ENCODE measurements around the gene DLST.

Gene DLST

DNA sequence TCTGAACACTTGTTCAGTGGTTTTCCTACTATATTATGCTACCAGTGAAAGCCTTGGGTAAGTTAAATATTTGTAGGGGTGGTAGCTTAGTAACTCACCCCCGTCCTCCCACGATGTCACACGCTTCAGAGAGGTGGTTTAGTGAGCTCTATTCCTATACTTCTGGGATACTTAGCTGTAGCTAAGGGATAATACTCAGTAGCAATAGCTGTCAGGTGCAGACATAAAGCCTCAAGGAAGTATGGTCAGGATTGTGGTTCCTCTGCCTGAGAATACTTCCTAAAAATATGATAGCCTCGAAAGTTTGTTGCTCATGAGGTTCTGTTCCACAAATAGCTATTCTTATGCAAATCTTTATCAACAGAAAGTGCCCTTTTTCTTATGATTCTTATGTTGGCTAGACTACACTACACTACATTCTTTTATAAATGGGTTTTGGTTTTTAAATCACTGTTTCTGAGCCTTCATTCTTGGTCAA, 11.9 kb downstream of the DLST start:
- no peak for DNase-seq (ENCODE audit: low read depth in 2 of 2, low spot score in 1 of 2)

DNA sequence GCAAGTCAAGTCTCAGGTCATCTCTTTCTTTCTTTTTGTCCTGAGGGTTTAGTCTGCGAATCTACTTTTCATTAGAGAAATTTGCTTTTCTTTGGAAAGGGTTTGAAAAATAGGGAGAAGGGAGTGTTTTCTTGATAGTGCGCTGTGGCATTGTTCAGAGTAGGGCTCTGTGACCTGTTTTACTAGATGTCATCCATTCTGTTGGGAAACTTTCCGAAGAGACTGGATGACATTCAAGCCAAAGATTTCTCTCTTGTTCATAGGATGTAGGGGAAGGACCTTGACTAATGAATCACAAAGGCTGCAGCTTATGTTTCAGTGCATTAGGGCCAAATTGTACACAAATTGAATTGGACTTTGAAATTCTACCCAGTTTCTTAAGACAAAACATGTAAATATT, 14.7 kb downstream of the DLST start:
- no peak for DNase-seq (ENCODE audit: low read depth in 2 of 2, low spot score in 1 of 2)

DNA sequence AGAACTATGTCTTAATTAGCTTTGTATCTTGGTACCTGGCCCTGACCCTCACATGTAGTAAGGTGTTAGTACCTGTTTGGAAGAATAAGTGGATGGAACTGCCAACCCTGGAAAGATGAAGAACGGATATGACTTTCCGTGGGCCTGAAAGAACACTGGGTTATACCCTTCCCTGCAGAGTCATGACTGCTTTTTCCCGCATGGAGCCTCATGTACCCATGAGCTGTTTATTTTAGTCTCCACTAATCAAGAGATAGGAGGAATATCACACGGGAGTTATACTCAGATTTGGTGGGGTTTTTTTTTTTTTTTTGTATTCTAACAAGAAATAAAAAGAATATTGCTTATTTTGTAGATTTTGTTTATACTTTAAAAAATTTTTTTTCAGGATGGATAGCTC, 15.9 kb downstream of the DLST start:
- no peak for DNase-seq (ENCODE audit: low read depth in 2 of 2, low spot score in 1 of 2)

- DNase-seq (ENCODE audit: low read depth in 2 of 2, low spot score in 1 of 2) = no peak
These were observed 16.4 kb downstream of the DLST start for GRCh38 chr14:74898083-74898482.

DNA sequence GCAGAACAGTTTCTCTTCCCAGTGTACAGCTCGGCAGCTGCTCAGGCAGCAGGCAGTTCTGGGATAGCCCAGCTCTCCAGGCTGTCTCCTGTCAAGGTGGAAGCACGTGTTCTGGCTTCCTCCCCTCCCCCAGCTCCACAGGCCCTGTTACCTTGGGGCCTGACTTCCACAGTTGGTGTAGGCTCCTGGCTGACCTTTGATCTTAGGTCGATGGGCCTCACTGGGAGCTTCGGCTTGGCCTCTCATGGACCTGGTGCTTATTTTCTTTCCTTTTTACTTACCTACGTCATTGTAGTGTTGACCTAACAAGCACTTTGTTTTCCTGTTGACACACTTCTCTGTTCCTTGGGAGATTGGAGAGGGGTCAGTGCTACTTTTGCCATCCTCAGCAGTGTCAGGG, 17.0 kb downstream of the DLST start:
- no peak for DNase-seq (ENCODE audit: low read depth in 2 of 2, low spot score in 1 of 2)

GRCh38 chr14:74902941-74903705, 21.4 kb downstream of the DLST start:
- no peak for DNase-seq (ENCODE audit: low read depth in 2 of 2, low spot score in 1 of 2)

DNA sequence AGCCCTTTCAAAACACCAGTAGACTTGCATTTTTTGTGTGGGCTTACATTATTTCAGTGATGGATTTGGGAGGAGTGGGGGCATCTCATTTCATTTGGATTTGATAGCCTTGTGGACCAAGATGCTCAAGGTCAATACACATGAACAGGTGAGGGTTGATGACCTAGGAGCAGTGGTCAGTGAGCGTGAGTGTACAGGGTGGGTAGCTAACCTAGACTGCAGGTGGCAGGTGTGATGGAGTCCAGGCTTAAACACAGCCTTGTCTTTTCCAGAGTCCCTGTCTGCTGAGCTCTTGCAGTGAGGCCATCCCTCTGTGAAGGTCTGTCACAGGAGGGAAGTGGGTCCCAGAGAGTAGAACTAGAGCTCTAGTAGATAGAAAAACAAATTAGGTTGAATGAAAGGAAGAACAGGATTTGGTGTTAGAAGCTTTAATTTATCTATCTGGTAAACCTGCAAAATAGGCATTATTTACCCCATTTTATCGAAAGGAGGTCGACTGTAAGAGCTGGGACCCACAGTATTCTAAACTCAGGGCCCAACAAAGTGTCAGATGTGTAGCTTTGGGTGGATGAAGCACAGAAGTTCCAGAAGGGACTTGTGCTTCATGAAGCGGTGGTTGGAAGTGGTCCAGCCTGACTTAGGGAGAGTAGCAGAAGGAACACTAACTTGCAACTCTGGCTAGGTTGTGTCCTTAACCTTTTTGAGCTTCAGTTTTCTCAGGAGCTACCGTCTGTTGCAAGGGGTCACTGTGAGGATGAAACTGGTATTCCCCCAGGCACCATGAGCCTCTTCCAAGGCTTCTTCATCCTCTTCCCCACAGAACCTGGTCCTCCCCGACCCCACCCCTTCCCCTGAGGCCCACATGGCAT, 23.2 kb downstream of the DLST start:
- no peak for DNase-seq (ENCODE audit: low read depth in 2 of 2, low spot score in 1 of 2)

DNA sequence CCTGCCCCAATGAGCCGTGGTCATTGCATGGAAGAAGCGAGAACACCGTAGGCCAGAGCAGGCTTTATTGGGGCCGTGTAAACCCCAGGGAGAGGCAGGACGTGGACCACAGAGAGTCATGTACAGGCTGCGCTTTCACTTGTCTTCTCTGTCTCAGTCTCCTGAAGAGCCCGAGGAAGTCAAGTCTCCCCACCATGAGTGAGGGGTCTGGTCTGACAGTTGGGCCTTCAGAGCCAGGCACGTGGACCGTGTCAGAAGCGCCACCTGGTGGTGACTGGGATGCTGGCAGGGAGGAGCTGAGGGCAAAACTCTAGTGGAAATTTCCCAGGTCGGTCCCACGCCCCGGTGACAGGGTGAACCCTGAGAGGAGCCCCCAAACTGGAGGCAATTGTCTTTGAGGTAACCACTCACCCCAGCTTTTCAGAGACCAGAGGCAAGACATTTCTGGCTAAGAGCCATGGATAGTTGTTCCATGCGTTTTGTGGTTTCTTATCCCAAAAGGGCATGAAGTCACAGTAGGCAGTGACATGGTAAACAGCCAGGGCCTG, 24.0 kb downstream of the DLST start:
- DNase-seq (ENCODE audit: low read depth in 2 of 2, low spot score in 1 of 2) = peak; percentile 46 to 72

- DNase-seq (ENCODE audit: low read depth in 2 of 2, low spot score in 1 of 2) = no peak
These were observed 25.3 kb downstream of the DLST start for GRCh38 chr14:74906925-74907521.

DNA sequence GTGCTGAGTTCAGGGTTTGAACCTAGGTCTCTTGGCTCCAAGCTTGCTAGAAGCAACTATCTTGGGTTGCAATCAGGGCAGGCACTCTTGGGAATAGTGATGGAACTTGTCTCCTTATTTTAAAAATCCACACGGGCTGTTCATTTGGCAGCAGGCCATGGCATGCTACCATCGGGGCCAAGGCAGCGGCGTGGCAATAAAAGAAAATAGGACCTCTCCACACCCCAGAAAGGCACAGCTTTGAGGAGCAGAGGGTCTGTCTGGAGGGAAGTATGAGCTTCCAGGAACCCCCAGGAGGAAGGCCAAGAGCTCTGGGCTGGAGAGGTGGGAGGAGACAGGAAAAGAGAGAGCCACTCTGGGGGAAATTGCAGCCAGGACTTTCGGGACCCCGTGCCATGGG, 26.0 kb downstream of the DLST start:
- no peak for DNase-seq (ENCODE audit: low read depth in 2 of 2, low spot score in 1 of 2)

- DNase-seq (ENCODE audit: low read depth in 2 of 2, low spot score in 1 of 2) = no peak
These were observed 27.2 kb downstream of the DLST start for GRCh38 chr14:74908861-74909341.

DNA sequence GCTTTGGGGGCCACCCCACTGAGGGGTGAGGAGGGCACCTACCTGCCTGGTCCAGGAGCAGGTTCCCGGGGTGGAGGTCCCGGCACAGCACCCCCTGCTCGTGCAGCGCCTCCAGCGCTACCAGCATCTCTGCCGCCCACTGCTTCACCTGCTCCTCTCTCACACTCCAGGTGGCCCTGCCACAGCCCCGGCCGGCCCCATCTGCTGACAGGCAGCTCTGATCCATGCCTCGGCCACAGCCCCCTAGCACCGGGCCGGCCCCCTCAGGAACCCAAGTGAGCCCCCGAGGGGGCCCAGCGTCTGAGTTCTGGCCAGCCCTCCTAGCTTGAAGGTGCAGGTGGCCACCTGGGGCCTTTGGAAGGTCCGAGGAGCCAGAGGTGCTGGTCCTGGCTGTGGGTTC, 27.8 kb downstream of the DLST start:
- DNase-seq (ENCODE audit: low read depth in 2 of 2, low spot score in 1 of 2) = no peak

DNA sequence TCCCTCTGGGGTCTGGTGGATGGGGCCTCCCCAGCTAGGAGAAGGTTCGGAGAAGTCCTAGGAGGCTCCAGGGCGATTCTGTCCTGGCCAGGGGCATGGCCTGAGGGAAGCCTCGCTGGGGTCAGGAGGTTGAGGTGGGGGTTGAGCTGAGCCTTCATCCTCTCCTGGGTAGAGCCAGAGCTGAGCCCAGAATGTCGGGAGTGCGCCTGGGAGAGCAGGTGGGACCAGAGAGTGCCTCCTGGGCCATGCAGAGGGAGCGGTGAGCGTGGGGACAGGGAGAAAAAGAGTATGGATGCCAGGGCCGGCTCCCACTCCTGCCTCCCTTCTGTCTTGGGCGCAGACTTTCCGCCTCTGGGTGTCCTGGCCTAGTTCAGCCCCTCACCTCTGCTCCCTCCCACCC, 28.2 kb downstream of the DLST start:
- no peak for DNase-seq (ENCODE audit: low read depth in 2 of 2, low spot score in 1 of 2)

- DNase-seq (ENCODE audit: low read depth in 2 of 2, low spot score in 1 of 2) = no peak
These were observed 28.8 kb downstream of the DLST start for GRCh38 chr14:74910556-74910955.

- DNase-seq (ENCODE audit: low read depth in 2 of 2, low spot score in 1 of 2) = no peak
These were observed 29.5 kb downstream of the DLST start for GRCh38 chr14:74911221-74911620.

DNA sequence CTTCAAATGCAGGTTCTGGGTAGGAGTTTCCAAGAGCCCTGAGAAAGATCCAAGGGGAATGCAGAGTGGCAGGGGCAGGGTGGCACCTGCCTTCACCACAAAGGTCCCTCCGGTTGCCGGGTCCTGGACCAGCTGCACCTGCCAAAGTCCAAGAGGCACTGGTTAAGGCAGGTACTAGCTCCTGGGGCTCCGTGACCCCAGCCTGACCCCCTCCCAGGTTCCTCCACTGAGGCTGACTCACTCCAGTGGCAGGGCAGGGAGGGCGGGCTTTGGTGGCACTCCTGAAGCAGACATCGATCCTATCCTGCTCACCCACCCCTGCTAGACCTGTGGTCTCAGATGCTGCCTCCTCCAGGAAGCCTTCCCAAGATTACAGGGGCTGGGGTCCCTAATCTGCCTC, 30.0 kb downstream of the DLST start:
- no peak for DNase-seq (ENCODE audit: low read depth in 2 of 2, low spot score in 1 of 2)

DNA sequence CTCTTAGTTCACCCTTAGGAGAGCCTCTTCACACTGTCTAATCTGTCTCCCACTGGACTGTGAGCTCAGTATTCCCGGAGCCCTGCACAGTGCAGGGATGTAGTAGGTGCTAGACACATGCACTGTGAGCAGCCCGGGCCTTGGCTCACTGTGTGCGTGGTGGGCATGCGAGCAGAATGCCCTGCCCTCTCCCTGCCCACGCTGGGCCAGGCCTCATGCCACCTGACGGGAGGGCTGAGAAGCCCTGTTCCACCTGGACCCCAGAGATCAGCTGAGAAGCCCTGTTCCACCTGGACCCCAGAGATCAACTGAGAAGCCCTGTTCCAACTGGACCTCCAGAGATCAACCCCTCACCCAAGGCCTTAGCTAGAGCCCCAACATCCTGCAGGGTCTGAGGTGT, 30.4 kb downstream of the DLST start:
- DNase-seq (ENCODE audit: low read depth in 2 of 2, low spot score in 1 of 2) = no peak

DNA sequence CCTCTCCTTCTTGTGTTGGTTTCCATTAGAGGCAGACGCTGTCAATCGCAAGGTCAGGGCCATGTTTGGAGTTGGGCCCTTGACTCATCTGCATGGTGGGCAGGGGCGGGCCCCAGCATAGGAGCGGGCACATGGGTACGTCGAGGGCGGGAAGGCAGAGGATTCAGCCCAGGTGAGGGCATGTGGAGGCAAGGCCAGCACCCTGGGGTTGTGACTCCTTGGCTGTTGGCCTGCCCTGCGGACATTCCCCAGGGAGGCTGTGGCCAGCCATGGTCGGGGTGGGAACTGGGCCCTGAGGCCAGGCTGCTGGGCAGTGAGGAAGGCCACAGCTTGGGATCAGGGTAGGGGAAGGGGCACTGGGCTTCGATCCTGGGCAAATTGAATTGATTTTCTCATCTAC, 31.1 kb downstream of the DLST start:
- no peak for DNase-seq (ENCODE audit: low read depth in 2 of 2, low spot score in 1 of 2)

- no peak for DNase-seq (ENCODE audit: low read depth in 2 of 2, low spot score in 1 of 2)
These were observed 31.7 kb downstream of the DLST start for GRCh38 chr14:74913393-74913910.

GRCh38 chr14:74913986-74914573, 32.4 kb downstream of the DLST start:
- no peak for DNase-seq (ENCODE audit: low read depth in 2 of 2, low spot score in 1 of 2)

GRCh38 chr14:74915426-74915825, 33.7 kb downstream of the DLST start:
- DNase-seq (ENCODE audit: low read depth in 2 of 2, low spot score in 1 of 2) = no peak

All from stimulated activated CD8-positive, alpha-beta memory T cell treated with anti-CD3 and anti-CD28 coated beads, Interleukin-4, amount 100 ng/mL, for 4 hours (primary cell).